ENCODE measurements around the gene SLC44A5. TPM values are rescaled to one million over a fixed set of nuclear protein-coding genes. Genes with fewer than 3 reads are reported as not detected.
"Not testable (repeated sequence)": the region's sequence is repeated elsewhere in the genome, so short reads cannot be mapped to it uniquely, and the experiment has no call there.

The SLC44A5 gene
- total RNA-seq, 1 experiment from 2014 or later, result 0.91 TPM

DNA sequence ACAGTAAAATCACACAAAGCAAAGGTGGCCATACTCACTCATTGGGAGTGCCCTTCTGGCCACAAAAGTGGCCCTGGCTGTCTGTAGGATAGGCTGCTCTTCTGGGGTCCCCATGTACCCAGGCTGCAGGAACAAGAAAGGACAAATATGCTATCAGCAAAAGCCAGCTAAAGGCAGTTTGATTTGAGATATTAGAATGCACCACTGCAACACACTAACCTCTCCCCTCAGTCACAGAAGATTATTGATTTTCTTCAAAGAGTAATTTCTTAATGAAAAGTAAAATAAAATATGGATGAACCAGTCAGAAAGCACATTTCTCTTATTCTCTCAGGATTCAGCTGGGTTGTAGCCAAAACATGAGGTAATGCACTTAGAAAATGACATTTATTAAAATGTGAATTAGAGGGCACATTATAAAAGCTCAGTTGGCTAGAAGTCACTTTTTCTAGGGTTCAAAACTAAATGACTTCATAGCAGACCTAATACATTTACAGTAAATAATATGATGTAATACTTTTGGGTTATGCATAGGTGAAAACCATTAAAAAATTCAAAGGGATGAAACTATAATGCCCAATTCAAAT lies 335.9 kb downstream of the SLC44A5 start:
- no peak for DNase-seq (ENCODE audit: low read depth)

DNA sequence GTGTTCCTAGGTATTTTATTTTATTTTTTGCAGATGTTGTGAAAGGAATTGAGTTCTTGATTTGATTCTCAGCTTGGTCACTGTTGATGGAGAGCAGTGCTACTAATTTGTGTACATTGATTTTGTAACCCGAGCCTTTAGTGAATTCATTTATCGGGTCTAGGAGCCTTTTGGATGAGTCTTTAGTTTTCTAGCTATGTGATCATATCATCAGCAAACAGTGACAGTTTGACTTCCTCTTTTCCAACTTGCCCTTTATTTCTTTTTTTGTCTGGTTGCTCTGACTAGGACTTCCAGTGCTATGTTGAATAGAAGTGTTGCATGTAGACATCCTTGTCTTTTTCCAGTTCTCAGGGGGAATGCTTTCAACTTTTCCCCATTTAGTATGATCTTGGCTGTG lies 337.8 kb downstream of the SLC44A5 start:
- DNase-seq (ENCODE audit: low read depth), result no peak

DNA sequence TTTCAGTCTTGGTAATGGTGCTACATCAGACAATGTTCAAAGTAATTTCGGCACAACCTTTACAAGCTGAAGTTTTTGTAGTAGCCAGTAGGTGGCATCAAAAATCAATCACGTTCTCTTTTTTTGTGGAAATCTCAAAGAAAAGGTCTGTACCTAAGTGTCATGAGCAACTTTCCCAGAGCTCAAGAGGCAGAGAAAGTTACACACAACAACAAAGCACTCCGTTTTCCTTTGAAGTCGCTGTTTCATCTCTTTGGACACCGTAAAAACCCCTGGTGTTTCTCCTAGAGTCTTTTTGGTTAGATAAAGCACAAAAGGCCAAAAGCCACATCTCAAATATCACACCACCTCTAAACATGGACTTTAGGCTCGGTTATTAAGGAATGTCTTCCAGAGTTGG lies 345.1 kb downstream of the SLC44A5 start:
- peak; percentile 5 for DNase-seq (ENCODE audit: low read depth)

DNA sequence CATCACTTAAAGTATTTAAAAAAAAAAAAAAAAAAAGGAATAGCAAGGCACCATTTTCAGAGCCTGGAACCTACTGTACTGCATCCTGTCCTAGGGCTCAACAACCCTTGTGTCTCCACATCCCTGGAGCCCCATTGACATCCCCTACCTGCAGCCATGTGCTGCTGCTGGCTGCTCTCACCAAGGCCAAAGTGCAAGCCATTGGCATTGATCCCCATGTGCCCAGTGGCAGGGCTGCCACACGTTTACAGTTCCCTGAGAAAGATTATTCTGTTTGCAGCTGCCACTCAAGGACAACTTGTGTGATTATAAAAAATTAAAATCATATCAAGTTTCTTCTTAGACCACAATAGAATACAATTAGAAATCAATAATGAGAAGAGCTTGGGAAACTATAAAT lies 346.8 kb downstream of the SLC44A5 start:
- no peak for DNase-seq (ENCODE audit: low read depth)

DNA sequence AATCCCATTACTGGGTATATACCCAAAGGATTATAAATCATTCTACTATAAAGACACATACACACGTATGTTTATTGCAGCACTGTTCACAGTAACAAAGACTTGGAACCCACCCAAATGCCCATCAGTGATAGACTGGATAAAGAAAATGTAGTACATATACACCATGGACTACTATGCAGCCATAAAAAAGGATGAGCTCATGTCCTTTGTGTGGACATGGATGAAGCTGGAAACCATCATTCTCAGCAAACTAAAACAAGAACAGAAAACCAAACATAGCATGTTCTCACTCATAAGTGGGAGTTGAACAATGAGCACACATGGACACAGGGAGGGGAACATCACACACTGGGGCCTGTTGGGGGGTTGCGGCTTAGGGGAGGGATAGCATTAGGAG lies 347.3 kb downstream of the SLC44A5 start:
- not testable (repeated sequence) for DNase-seq (ENCODE audit: low read depth)

DNA sequence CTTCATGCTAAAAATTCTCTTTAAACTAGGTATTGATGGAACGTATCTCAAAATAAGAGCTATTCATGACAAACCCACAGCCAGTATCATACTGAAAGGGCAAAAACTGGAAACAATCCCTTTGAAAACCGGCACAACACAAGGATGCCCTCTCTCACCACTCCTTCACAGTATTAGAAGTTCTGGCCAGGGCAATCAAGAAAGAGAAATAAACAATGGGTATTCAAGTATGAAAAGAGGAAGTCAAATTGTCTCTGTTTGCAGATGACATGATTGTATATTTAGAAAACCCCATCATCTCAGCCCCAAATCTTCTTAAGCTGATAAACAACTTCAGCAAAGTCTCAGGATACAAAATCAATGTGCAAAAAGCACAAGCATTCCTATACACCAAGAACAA lies 349.0 kb downstream of the SLC44A5 start:
- DNase-seq (ENCODE audit: low read depth), result not testable (repeated sequence)

DNA sequence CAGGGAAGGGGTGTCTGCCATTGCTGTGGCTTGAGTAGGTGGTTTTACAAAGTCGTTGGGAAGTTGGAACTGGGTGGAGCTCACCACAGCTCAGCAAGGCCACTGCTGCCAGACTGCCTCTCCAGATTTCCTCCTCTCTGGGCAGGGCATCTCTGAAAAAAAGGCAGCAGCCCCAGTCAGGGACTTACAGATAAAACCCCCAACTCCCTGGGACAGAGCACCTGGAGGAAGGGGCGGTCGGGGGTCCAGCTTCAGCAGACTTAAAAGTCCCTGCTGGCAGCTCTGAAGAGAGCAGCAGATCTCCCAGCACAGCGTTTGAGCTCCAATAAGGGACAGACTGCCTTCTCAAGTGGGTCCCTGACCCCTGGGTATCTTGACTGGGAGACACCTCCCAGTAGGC lies 352.6 kb downstream of the SLC44A5 start:
- DNase-seq (ENCODE audit: low read depth), result no peak

DNA sequence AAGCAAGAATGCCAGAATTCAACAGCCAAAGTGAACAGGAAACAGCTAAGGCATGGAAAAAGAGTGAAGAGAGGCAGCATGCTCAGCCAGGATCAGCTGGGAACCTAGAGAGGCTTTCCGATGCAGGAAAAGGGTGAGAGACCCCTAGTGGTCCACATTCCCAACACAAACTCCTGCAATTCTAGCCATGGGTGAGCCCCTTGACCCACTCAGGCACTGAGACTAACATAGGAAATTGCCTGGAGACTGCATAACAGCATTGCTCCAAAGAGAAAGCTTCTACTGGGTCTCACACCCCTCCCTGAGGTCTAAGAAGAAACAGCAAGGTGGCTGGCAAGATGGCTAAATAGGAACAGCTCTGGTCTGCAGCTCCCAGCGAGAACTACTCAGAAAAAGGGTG lies 353.5 kb downstream of the SLC44A5 start:
- DNase-seq (ENCODE audit: low read depth), result no peak

DNA sequence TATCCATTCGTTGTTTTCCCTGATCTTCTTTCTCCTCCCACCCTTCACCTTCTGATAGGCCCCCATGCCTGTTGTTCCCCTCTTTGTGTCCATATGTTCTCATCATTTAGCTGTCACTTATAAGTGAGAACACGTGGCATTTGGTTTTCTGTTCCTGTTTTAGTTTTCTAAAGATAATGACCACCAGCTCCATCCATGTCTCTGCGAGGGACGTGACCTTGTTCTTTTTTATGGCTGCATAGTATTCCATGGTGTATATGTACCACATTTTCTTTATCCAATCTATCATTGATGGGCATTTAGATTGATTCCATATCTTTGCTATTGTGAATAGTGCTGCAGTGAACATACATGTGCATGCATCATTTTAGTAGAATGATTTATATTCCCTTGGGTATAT lies 360.8 kb downstream of the SLC44A5 start:
- DNase-seq (ENCODE audit: low read depth), result not testable (repeated sequence)

DNA sequence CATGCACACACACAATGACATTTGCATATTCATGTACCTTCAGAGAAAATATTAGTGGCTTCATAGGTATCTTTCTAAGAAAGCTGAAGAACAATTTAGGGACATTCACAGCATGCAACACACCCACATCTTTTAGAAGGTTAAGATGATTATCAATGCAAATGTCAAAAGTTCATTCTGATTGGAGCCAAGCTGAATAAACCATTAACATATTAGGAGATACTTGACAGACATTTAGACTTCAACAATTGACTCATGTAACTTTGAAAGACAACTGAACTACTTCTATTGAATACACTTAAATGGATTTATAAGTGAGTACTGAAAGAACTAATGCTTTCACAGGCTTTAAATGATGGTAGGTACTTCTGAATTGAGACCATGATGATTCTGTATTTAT lies 365.7 kb downstream of the SLC44A5 start:
- DNase-seq (ENCODE audit: low read depth), result no peak

DNA sequence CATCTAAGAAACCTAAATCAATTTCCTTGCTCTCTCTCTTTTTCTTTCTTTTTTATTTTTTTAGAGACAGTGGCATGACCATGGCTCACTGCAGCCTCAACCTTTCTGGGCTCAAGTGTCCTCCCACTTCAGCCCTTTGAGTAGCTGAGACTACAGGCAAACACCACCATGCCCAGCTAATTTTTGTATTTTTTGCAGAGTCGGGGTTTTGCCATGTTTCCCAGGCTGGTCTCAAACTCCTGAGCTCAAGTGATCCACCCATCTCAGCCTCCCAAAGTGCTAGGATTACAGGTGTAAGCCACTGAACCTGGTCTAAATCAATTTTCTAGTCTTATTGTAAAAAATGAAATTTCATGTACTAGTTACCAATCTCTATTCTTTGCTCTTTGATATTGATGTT lies 367.8 kb downstream of the SLC44A5 start:
- DNase-seq (ENCODE audit: low read depth), result no peak

DNA sequence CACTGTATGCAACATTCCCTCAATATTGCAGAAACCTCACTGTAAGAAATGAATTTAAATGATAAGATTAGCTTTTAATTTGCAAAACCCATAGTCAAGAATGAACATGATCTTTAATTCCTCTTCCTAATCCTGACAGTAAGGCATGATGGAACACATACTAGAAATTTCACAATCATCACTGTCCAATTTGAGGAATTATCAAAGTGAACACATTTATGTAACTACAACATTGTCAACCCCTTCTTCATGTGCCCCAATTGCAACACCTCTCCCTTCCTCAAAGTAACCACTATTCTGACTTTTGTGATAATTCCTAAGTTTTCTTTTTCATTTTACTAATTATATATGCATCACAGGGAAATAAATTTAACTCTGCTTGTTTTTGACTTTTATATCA lies 373.6 kb downstream of the SLC44A5 start:
- no peak for DNase-seq (ENCODE audit: low read depth)

DNA sequence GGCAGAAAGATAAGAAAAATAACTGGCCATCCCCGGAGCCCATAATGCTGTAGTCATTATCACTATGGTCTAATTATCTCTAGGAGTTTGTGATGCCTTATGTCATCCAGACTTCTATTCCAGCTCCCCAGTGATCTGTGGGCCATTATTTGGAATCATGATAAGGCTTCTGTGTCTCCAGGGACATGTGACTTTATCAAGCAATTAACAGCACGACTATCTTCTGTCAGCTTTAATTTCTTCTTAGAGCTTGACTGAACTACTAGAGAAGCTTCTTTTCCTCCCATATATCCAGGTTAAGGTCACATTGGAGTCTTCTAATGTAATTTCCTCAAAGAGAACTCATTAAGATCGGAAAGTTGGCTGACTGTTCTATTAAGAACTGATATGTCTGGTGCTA lies 376.4 kb downstream of the SLC44A5 start:
- no peak for DNase-seq (ENCODE audit: low read depth)

DNA sequence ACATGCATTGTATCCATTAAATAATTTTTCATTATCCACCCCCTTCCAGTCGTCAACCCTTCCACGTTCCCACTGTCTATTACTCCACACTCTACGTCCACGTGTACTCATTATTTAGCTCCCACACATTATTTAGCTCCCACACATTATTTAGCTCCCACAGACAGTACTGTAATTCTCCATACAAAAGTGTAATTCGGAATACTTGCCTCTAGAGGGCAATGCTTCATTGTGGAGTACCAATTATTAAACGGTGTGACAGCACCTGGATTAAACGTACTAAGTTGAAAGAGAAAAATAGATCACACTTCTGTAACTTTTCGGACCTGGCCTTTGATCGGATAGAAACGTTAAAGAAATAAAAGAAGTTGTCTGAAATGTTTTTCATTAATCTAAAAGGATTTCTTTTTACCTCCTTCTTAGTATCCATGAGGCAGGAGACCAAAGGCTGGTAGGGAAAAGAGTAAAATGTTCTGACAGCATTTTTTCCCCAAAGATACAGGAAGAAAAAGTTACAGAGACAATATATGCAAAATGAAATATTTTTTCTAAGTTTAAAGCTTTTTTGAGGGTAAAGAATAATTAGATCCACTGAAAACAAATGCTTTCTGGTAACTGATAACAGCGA lies 377.5 kb downstream of the SLC44A5 start:
- peak; percentile 6 for DNase-seq (ENCODE audit: low read depth)

DNA sequence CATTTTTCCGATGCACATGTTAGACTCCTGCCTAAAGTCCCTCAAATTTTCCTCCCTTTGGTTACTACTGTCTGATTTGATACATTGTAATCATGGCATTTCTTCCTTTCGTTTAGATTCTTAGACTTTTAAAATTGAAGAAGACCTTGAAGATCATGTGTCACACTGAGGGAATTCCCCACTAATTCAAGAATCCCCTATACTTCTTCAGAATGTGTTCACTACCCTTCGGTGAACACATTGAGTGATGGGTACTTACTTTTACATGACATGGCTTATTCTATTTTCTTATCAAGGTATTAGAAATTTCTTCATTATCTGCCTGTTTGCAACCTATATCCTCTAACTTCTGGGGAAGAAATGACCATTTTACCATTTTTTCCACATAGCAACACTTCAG lies 390.8 kb downstream of the SLC44A5 start:
- no peak for DNase-seq (ENCODE audit: low read depth)

DNA sequence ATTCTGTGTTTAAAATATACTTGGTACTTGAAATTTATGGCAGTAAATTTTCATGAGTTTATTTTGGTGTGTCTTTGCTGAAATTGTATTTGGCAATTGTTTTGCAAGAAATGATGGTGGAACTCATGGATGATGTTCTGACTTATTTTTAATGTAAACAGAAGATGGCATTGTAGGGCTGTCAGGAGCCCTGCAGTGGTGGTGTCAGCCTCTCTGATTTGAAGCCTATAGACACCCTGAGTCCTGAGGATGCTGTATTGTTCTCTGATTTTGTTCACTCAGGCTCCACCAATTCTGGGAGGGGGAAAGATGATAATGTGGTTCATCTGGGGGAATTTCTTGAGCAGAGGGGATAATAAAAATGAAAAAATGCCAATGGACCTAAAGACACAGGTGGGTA lies 396.9 kb downstream of the SLC44A5 start:
- no peak for DNase-seq (ENCODE audit: low read depth)

DNA sequence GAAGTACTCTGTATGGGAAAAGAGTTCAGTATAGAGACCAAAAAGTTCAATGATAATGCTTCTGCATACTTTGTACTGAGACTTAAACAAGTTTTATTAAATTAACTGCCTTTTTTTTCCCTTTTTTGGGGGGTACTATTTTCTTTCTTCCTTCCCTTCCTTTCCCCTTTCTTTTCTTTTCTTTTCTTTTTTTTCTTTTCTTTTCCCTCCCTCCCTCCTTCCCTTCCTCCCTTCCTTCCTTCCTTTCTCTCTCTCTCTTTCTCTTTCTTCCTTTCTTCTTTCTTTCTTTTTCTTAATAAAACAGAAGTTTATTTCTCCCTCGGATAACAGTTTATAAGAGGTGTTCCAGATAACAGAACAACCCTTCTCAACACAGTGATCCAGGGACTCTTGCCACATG lies 399.3 kb downstream of the SLC44A5 start:
- DNase-seq (ENCODE audit: low read depth), result no peak

DNA sequence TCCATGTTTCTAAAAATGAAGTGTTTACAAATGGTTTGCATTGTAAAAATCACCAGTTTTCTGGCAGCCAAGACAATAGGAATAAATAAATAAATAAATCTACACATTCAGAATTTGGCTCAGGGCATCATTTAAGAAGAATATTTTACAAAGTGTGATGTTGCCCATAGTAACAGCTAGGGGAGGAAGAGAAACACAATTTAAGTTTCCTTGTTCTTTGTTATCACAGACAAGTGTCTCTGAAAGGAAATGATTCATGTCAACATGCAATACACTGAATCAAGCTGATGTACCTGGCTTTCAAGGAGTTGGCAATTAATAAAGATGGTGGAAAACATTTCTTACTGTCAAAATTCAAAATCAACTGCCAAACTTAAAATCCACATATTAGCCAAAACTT lies 402.1 kb downstream of the SLC44A5 start:
- no peak for DNase-seq (ENCODE audit: low read depth)

DNA sequence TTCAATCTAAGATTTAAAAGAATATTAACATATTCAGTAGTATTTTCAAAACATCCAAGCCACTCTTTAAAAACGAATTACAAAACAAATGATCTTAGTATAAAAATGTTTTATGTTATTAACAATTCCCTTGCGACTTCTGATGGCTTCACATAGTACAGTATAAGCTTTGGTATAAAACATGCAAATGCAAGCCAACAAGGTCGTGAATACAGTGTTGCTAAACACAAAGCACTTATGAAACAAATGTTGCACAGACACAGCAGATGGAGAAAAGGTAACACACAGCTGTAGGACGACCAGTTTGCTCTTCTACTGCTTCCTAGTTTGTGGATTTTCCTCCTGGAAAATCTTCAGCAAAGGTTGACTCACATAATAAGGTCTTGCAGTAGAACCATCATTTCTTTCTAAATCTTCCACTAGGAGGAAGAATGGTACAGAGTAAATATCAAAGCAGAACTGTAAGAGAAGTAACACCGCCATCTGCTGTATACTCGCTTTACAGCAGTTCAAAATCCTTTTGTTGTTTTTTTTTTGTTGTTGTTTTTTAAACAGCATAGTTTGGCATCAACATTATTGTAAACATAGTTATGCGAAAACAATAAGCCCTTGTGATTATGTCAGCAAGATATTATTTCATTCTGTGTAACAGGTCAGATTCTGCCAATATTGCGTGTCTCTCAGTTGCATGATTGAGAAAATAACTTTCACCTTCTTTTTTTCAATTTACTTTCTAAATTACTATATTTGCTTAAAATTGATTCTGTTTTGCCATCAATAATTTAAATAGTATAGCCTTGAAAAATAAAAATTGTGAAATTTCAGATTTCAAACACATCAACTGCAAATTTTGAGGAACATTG lies 407.3 kb downstream of the SLC44A5 start:
- DNase-seq (ENCODE audit: low read depth), result peak; percentile 3

DNA sequence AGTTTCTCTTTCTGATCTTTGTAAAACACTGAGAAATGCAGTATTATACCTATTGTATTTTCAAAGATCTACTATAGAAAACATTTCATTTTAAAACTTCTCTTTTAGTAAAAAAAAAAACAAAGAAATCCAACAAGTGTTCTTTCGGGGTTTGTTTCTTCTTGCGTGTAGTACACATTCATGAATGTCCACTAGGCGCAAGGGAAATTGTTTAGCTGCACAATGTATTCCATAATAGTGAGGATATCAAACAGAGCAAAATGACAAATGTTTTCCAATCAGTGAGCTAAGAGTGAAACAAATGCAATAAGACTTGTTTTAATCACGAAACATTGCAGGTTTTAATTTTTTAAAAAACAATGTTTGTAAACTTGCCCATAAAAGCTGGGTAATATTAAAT lies 408.2 kb downstream of the SLC44A5 start:
- DNase-seq (ENCODE audit: low read depth), result no peak

DNA sequence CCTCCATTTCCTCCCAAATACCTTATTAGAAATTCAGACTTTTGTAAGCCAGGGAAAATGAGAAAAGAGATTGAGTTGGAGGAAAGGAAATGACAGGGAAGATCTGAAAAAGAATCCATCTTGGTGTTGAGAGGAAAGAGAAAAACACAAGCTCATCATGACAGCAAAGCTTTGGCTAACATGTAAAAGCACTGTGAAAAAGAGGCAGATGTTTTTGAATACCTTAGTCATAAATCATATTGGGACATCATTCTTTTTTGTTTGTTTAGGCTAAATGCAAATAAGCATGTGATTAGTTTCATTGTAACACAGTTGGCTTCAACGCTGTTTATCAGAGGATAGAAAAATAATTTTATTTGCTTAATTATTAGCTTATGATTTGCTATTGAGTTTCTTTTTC lies 412.2 kb downstream of the SLC44A5 start:
- no peak for DNase-seq (ENCODE audit: low read depth)

DNA sequence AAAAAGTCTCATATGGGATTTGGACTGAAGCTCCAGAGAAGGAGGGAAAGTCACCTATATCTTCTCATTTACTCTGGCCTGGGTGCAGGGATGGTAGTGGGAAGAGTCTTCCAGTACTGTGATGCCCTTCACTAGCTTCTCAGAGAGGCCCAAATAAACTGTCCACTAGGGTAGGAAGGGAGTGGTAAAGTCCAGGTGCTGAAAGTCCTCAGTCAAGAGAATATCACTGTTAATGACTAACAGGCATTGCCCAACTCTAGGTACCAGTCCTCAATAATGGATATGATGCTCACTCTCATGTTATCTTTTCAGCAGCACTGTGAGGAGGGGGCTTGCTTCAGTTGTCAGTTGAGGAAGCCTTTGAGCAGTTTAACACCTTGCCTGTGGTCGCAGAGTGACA lies 412.8 kb downstream of the SLC44A5 start:
- DNase-seq (ENCODE audit: low read depth), result no peak

DNA sequence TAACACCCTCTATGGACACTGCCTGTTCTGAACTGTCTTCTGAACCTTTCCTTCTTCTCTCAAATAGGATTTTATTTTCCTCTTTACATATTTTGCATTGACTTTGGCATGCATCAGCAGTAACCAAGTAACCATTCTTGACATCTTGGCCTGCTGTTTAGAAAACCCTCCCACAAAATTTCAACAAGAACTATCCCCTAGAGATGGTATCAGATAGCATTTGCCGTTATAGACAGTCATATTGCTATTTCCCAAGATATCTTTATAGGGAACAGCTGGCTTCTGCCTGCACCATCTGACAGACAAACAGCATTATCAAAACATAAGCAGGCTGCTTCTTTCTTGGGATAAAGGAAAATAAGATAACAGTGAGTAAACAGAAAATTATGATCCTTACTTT lies 422.0 kb downstream of the SLC44A5 start:
- DNase-seq (ENCODE audit: low read depth), result no peak

Measured in Daoy (cell line).